ENCODE measurements around the gene EPHB1. TPM values are rescaled to one million over a fixed set of nuclear protein-coding genes. Genes with fewer than 3 reads are reported as not detected.
"Not testable (repeated sequence)": the region's sequence is repeated elsewhere in the genome, so short reads cannot be mapped to it uniquely, and the experiment has no call there.

EPHB1 gene
- total RNA-seq, 2 donors from 2014 or later, result 2.3 to 21.2 TPM

DNA sequence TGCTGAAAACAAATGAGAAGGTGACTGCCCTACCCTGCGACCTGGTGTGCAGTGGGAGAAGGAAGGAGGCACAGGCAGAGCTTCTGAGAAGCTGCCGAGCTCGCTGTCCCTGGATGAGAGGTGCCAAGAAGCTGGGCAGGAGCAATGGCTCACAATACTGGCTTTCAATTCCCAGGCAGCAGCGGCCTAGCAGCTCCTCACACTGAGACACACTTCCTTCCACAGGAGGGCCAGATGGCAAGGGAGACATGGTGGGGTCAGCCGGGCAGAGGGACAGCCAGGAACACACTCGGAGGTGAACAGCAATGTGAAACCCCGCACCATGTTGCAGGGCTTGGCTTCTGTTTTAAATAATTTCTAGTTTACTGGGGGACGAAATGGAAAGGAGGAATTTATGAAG, 314.6 kb downstream of the EPHB1 start:
- Histone ChIP-seq H3K4me1 (replicated peaks) (no peaks in the 10 kb centered on the region), H3K27me3 (replicated peaks; ENCODE audit: insufficient read depth) (no peaks in the 10 kb centered on the region), H3K9me3 (no peaks in the 10 kb centered on the region), H3K4me3 (no peak overlapping the region), H3K27ac (no peak overlapping the region), H3K36me3 (no peaks in the 10 kb centered on the region)
- 67% methylated on average over 8 of the region's 8 CpGs for WGBS
- intact Hi-C loops (cut with DNase I), result no loop called here
- no peak for DNase-seq (ENCODE audit: low spot score)
- TF ChIP-seq POLR2AphosphoS5 (IDR thresholded peaks at IDR 0.05), result no peak
- TF ChIP-seq, protein P1, sequence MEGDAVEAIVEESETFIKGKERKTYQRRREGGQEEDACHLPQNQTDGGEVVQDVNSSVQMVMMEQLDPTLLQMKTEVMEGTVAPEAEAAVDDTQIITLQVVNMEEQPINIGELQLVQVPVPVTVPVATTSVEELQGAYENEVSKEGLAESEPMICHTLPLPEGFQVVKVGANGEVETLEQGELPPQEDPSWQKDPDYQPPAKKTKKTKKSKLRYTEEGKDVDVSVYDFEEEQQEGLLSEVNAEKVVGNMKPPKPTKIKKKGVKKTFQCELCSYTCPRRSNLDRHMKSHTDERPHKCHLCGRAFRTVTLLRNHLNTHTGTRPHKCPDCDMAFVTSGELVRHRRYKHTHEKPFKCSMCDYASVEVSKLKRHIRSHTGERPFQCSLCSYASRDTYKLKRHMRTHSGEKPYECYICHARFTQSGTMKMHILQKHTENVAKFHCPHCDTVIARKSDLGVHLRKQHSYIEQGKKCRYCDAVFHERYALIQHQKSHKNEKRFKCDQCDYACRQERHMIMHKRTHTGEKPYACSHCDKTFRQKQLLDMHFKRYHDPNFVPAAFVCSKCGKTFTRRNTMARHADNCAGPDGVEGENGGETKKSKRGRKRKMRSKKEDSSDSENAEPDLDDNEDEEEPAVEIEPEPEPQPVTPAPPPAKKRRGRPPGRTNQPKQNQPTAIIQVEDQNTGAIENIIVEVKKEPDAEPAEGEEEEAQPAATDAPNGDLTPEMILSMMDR (IDR thresholded peaks at IDR 0.05), result no peak
- no peak for TF ChIP-seq POLR2A (IDR thresholded peaks at IDR 0.05)

- DNase-seq (ENCODE audit: low spot score); H3K9me3 ChIP-seq; H3K27ac ChIP-seq; H3K4me1 ChIP-seq (replicated peaks); H3K36me3 ChIP-seq; H3K27me3 ChIP-seq (replicated peaks; ENCODE audit: insufficient read depth); H3K4me3 ChIP-seq; intact Hi-C loops (cut with DNase I): not testable (repeated sequence)
- 93% methylated on average over 4 of the region's 4 CpGs for WGBS
These were observed 319.5 kb downstream of the EPHB1 start for GRCh38 chr3:135114551-135114950.

- 77% methylated on average over 5 of the region's 5 CpGs for WGBS
- Histone ChIP-seq H3K9me3 (no peaks in the 10 kb centered on the region), H3K27me3 (replicated peaks; ENCODE audit: insufficient read depth) (no peaks in the 10 kb centered on the region), H3K36me3 (no peaks in the 10 kb centered on the region), H3K27ac (no peak overlapping the region), H3K4me3 (no peak overlapping the region), H3K4me1 (replicated peaks) (no peaks in the 10 kb centered on the region)
- DNase-seq (ENCODE audit: low spot score), result no peak
- intact Hi-C loops (cut with DNase I), result no loop called here
- TF ChIP-seq POLR2AphosphoS5 (IDR thresholded peaks at IDR 0.05) (no peak), POLR2A (IDR thresholded peaks at IDR 0.05) (no peak)
- TF ChIP-seq, protein P1 (IDR thresholded peaks at IDR 0.05), result no peak
These were observed 322.9 kb downstream of the EPHB1 start for GRCh38 chr3:135117977-135118376.

GRCh38 chr3:135118792-135119191, 323.7 kb downstream of the EPHB1 start:
- TF ChIP-seq POLR2AphosphoS5 (IDR thresholded peaks at IDR 0.05), result no peak
- TF ChIP-seq POLR2A (IDR thresholded peaks at IDR 0.05), result no peak
- TF ChIP-seq, protein P1 (IDR thresholded peaks at IDR 0.05), result no peak
- Histone ChIP-seq H3K4me3 (no peak overlapping the region), H3K27ac (no peak overlapping the region), H3K4me1 (replicated peaks) (no peaks in the 10 kb centered on the region), H3K36me3 (no peaks in the 10 kb centered on the region), H3K9me3 (no peaks in the 10 kb centered on the region), H3K27me3 (replicated peaks; ENCODE audit: insufficient read depth) (no peaks in the 10 kb centered on the region)
- intact Hi-C loops (cut with DNase I), result no loop called here
- DNase-seq (ENCODE audit: low spot score), result no peak
- 88% methylated on average over 2 of the region's 2 CpGs for WGBS

DNA sequence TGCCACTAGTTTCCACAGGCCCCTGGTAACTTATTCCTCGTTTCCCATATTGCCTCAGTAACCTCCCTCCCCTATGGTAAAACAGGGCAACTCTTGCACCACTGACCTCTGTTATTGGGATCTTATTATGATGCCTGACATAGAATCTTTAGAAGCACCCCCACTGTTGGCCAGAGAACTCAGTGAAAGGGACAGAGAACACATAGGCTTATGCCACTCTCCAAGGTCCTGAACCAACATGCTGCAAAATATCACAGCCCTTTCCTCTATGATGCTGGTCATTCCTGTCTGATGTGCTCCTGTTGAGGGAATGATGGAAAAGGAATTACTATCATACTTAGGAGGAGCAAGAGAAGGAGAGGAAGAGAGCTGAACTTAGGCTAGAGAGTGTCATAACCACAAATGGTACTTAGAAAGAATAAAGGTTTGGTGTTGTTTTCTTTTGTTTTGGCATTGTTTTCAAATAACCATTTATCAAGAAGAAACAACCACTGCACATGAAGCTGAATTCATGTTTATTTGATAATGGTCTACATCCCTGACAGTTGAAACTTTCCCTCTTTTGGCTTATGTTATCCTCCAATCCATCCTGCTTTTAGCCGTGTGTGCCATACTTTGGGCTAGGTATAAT, 330.2 kb downstream of the EPHB1 start:
- Histone ChIP-seq H3K4me1 (replicated peaks) (no peaks in the 10 kb centered on the region), H3K36me3 (no peaks in the 10 kb centered on the region), H3K27me3 (replicated peaks; ENCODE audit: insufficient read depth) (no peaks in the 10 kb centered on the region), H3K9me3 (no peaks in the 10 kb centered on the region), H3K27ac (no peak overlapping the region), H3K4me3 (no peak overlapping the region)
- 82% methylated on average over 2 of the region's 2 CpGs for WGBS
- intact Hi-C loops (cut with DNase I), result no loop called here
- TF ChIP-seq POLR2AphosphoS5 (IDR thresholded peaks at IDR 0.05), result no peak
- TF ChIP-seq, protein P1 (IDR thresholded peaks at IDR 0.05), result no peak
- TF ChIP-seq POLR2A (IDR thresholded peaks at IDR 0.05), result no peak
- no peak for DNase-seq (ENCODE audit: low spot score)
